LNCAP (cell line): ENCODE measurements around the gene GMDS.

Source experiments
- CTCF ChIP-seq: fragments of 450-650 bp; IDR thresholded peaks from 2 replicates; pipeline ENCODE4 v1.5.1; 2017; ENCODE audit warnings: mild to moderate bottlenecking

GMDS gene

GRCh38 chr6:1618311-1619097 is 626.9 kb downstream of the GMDS start:
- no peak for TF ChIP-seq CTCF

DNA sequence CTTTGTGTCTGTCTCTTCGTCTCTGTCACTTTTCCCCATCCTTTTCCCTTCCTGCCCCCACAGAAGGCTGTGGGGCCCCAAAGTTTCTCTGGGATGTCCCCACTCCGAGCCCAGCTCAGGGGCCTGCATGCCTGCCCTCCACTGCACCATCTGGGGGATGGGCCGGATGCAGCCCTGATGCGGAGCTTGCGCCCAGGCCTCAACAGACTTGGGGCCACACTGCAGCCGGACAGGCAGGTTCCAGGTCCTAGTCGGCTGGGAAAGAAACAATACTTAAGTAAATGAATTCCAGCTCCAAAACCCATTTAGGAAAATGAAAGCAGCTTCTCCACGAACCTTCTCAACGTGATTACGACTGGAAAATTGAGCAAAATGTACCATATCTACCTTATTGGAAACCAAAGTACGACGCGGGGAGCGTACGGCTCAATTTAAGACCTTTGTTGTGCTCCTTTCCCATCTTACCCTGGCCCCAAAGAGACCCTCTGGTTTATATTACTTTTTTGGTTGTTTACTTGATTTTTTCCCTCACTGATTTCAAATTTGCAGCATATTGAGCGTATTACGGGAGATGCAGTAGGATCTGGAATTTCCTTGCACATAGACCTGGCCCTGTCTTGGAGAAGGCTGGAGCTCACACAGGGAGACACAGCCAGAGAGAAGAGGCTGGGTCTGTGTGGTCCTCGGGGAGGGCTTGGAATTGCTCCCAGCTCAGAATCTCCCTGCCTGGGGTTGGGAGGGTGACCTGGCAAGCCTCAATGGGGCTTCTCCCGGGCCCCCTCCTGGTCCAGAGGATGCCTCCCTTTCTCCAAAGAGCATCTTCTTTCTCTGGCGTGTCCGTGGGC is 627.7 kb downstream of the GMDS start:
- TF ChIP-seq CTCF: no peak

DNA sequence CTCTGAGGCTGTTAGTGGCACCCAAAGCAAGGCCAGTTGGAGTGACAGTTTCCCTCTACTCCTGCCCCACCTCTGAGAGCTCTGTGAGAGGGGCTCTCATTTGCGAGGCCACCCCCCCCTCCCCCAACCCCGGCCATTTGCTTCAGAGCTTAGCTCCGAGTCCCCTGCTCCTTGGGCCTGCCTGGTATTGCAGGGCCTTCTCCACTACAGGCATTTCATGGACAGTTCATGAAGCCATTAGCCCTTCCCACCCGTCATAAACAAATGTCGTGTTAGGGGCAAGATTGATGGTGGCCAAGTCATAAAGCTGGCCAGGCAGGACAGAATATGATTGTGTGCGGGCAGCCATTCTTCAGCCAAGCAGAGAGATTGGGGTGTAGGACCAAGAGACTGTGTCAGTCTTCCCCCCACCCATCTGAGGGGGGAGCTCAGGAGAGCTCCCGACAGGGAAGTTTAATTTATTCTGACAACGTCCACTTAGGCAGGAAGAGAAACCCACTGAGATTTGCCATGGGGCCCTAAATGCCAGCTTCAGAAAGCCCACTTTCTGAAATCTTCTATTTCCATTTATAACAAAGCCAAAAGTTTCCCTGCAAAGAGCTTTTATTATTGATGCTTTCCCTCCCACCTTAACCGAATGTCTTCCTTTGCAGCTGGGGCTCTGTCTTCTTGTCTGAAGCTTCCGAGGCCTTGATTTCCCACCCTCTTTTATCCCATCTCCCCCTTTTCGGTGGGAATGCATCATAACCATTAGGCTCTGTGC is 628.5 kb downstream of the GMDS start:
- TF ChIP-seq CTCF: no peak

DNA sequence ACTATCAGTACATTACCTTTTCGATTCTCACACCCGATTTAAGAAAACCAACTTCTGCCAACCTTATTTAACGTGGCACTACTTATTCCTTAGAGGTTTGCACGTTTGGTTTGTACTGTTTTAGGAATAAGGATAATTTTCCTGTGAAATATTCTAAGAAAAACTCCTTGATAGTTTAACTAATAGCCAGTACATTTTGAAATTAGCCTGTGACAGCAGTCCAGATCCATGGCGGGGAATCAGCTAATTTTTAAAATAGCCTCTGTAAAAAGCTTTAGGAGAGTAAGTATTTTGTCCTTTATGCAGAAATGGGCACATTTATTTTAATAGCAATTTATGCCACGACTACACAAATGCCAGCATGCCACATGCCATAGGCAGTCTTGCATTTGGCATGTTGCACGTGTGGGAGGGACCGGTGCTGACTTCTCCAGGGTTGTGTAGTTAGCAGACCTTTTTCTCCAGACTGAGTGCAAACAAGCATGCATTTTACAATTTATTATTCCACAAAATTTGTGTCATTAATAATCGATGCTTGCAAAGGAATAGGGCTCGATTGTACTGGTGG is 629.5 kb downstream of the GMDS start:
- TF ChIP-seq CTCF: no peak

- no peak for TF ChIP-seq CTCF
Measured at GRCh38 chr6:1615151-1615852, 630.1 kb downstream of the GMDS start.

DNA sequence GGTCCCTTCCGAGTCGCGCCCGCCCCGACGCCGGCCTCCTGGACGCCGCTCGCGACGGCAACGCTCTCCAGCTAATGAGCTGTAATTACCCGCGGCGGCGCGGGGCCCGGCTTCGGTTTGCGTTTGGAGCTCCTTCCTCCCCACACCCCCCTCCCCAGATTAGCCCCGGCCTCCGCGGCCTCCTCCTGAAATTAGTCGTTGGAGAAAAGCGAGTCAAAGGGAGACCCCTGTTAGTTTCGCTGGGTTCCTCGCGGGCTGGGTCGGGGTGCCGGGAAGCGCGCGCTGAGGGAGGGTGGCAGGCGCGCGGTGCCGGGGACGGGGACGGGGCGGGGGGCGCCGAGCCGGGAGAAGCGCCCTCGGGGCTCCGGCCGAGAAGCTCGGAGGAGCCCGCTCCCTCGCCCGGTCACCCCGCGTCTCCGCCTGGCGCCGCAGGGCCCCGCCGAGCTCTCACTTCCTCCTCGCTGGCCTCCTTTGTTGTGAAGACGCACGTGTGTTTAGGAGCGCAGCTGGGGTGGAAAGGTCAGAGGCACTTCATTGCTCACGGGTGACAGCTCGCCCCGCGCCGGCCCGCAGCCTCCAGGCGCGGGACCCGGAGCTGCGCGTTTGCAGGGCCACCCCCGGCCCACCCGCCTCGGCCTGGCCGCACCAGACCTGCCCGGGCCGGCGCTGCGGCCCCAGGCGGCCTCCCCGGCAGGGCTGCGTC is 630.8 kb downstream of the GMDS start:
- TF ChIP-seq CTCF: no peak
